Choroid plexus epithelial cell (primary cell): ENCODE results near the gene ERMAP.

Experiments used
- DNase-seq: peaks from one replicate; pipeline ENCODE4 v3.0.0-alpha.2; 2010; ENCODE audit warnings: low read depth
- H3K4me3 ChIP-seq: 2 replicates; pipeline ENCODE4 v1.5.1; 2011; ENCODE audit warnings: low read depth, mild to moderate bottlenecking, control low read depth, low read length, moderate library complexity
- CTCF ChIP-seq: conservative IDR thresholded peaks from 2 replicates; pipeline ENCODE4 v1.5.1; 2011; ENCODE audit warnings: low read depth, mild to moderate bottlenecking, control low read depth, inconsistent platforms, low read length, moderate library complexity

Gene ERMAP

GRCh38 chr1:42873670-42874069 lies 56.7 kb downstream of the ERMAP start:
- no peak for DNase-seq
- no peak overlapping the region for H3K4me3 ChIP-seq
- TF ChIP-seq CTCF, result no peak

GRCh38 chr1:42876009-42876408 lies 59.1 kb downstream of the ERMAP start:
- no peak for DNase-seq
- no peak for TF ChIP-seq CTCF
- no peak overlapping the region for H3K4me3 ChIP-seq

GRCh38 chr1:42877380-42877779 lies 60.5 kb downstream of the ERMAP start:
- DNase-seq, result no peak
- H3K4me3 ChIP-seq, result no peak overlapping the region
- no peak for TF ChIP-seq CTCF

GRCh38 chr1:42880384-42880783 lies 63.5 kb downstream of the ERMAP start:
- H3K4me3 ChIP-seq, result no peak overlapping the region
- DNase-seq, result no peak
- TF ChIP-seq CTCF, result no peak

GRCh38 chr1:42886046-42886739 lies 69.3 kb downstream of the ERMAP start:
- no peak overlapping the region for H3K4me3 ChIP-seq
- no peak for TF ChIP-seq CTCF
- DNase-seq, result peak; percentile 8

GRCh38 chr1:42886800-42887199 lies 69.9 kb downstream of the ERMAP start:
- DNase-seq, result no peak
- no peak for TF ChIP-seq CTCF
- H3K4me3 ChIP-seq, result no peak overlapping the region

GRCh38 chr1:42887366-42887765 lies 70.4 kb downstream of the ERMAP start:
- DNase-seq, result no peak
- no peak for TF ChIP-seq CTCF
- H3K4me3 ChIP-seq, result no peak overlapping the region
